ENCODE results near the gene NMU.

GRCh38 chr4:55684276-55684675, 48.2 kb upstream of the NMU start:
- TF ChIP-seq CTCF (conservative IDR thresholded peaks at IDR 0.05) (no peak), ZFX (IDR thresholded peaks at IDR 0.05) (no peak)

Data from C4-2B (cell line).